PFSK-1 (cell line): ENCODE measurements around the gene ARSG.

ENCODE experiments used
- POLR2AphosphoS5 ChIP-seq: IDR thresholded peaks from 2 replicates; pipeline ENCODE4 v1.6.1; 2012; ENCODE audit warnings: low read depth, mild to moderate bottlenecking, control low read depth, low read length, moderate library complexity
- TAF1 ChIP-seq: IDR thresholded peaks from 2 replicates; pipeline ENCODE4 v1.6.1; 2012; ENCODE audit warnings: low read length, control low read depth, borderline replicate concordance; ENCODE audit not compliant: insufficient read depth

DNA sequence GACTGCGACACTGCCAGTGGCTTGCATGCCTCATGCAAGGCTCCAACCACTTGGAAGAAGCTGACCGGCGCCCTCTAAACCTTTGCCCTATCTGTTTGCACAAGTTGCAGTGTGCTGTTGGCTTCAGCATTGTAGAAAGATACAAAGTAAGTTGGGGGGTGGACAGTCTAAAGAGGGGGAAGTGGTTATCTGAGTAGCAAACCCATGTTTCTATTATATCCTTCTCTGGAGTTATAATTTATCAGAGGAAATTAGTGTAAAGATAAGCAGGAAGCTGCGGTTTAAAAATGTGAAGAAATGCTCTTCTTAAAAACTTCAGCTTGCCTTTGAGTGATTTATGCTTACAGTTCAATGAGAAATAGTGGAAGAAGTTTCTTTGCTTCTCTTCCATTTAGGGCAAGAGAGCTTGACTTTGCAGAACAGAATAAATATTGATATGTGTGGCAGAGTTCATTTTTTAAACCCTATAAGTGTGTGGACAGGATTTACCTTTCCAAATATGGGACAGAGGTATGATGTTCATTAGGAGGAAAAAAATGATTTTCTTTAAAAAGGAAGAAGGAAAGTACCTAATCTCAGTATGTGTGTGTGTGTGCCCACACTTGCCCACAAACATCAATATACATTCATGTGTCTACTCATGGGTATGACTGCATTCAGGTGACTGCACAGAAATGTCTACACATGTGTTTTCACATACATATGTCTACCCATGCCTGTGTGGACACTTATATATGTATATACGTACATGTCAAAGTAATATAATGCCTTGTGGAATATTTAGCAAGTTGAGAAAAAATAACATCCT, 35.4 kb upstream of the ARSG start:
- TF ChIP-seq POLR2AphosphoS5 (no peak), TAF1 (no peak)
